ENCODE results near the gene FKTN. TPM values are rescaled to one million over a fixed set of nuclear protein-coding genes. Genes with fewer than 3 reads are reported as not detected.

FKTN gene
- total and polyA plus RNA-seq, 9 of the 15 experiments (the other 6 are each of a cell fraction or from before 2014, with no cell fraction given): 5.4 to 16.3 (median 10.4) TPM

DNA sequence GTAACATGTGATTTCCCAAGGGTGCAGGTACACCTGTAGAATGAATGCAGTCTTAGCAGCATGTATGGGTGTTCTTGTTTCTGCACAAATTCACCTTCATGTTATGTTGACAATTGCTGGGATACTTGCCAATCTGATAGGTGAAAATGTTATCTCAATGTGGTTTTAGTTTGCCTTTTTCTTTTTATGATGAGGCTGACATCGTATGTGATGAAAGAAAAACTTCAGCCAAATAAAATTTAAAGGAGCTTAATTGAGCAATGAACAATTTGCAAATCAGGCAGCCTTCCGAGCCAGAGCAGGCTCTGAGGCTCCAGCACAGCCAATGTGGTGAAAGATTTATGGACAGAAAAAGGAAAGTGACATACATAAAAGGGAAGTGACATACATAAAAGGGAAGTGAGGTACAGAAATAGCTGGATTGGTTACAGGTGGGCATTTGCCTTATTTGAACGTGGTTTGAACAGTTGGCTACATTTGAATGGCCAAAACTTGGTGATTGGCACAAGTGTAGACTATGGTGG is 114.8 kb downstream of the FKTN start (continued):
- TF ChIP-seq, protein P1, sequence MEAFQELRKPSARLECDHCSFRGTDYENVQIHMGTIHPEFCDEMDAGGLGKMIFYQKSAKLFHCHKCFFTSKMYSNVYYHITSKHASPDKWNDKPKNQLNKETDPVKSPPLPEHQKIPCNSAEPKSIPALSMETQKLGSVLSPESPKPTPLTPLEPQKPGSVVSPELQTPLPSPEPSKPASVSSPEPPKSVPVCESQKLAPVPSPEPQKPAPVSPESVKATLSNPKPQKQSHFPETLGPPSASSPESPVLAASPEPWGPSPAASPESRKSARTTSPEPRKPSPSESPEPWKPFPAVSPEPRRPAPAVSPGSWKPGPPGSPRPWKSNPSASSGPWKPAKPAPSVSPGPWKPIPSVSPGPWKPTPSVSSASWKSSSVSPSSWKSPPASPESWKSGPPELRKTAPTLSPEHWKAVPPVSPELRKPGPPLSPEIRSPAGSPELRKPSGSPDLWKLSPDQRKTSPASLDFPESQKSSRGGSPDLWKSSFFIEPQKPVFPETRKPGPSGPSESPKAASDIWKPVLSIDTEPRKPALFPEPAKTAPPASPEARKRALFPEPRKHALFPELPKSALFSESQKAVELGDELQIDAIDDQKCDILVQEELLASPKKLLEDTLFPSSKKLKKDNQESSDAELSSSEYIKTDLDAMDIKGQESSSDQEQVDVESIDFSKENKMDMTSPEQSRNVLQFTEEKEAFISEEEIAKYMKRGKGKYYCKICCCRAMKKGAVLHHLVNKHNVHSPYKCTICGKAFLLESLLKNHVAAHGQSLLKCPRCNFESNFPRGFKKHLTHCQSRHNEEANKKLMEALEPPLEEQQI (IDR thresholded peaks at IDR 0.05): 0 out of 2 replicates have a peak, but pooled peaks have one; percentile 38
- TF ChIP-seq FOXM1 (IDR thresholded peaks at IDR 0.05; ENCODE audit: low read depth) (peak; percentile 98), FOXM1 (CRISPR knock-in tag; IDR thresholded peaks at IDR 0.05; ENCODE audit: low read depth) (peak; percentile 96; the same call in 1 of the 2 replicates), LEF1 (IDR thresholded peaks at IDR 0.05) (peak; percentile 60; the same call in 1 of the 2 replicates), CBX3 (IDR thresholded peaks at IDR 0.05; ENCODE audit: borderline replicate concordance in 1 of 2, low read length in 2 of 2) (0 out of 3 replicates have a peak, but pooled peaks of 1 of the 2 experiments have one; percentile 25), ZNF449 (CRISPR knock-in tag; IDR thresholded peaks at IDR 0.05) (no peak), DPF2 (IDR thresholded peaks at IDR 0.05) (peak; percentile 23; the same call in 1 of the 2 replicates), CBX5 (IDR thresholded peaks at IDR 0.05; ENCODE audit: borderline replicate concordance, low read depth) (no peak), DACH1 (IDR thresholded peaks at IDR 0.05; ENCODE audit: partially characterized antibody) (no peak), GTF2A2 (tag; IDR thresholded peaks at IDR 0.05) (no peak), ATF7 (IDR thresholded peaks at IDR 0.05) (peak; percentile 64), CC2D1A (IDR thresholded peaks at IDR 0.05) (peak; percentile 76; the same call in 1 of the 2 replicates), GABPB1 (CRISPR knock-in tag; IDR thresholded peaks at IDR 0.05) (0 out of 2 replicates have a peak, but pooled peaks have one; percentile 27), NFIC (IDR thresholded peaks at IDR 0.05) (peak; percentile 72), CREM (IDR thresholded peaks at IDR 0.05; ENCODE audit: low read depth) (peak; percentile 75), FUS (optimal IDR thresholded peaks at IDR 0.05; ENCODE audit: low read depth, low read length) (no peak), SMARCA4 (IDR thresholded peaks at IDR 0.05) (peak; percentile 12; the same call in 1 of the 2 replicates), SOX6 (IDR thresholded peaks at IDR 0.05) (peak; percentile 26; the same call in 1 of the 2 replicates), ATF3 (IDR thresholded peaks at IDR 0.05) (no peak), ATF3 (CRISPR knock-in tag; conservative IDR thresholded peaks at IDR 0.05) (peak; percentile 39; the same call in 1 of the 2 replicates), SMARCC2 (IDR thresholded peaks at IDR 0.05; ENCODE audit: low read depth) (peak; percentile 30; the same call in 1 of the 2 replicates), TSHZ1 (CRISPR knock-in tag; IDR thresholded peaks at IDR 0.05) (no peak)
